B cell (primary cell): Measurements from ENCODE around the gene ZCCHC24. TPM values are rescaled to one million over a fixed set of nuclear protein-coding genes. Genes with fewer than 3 reads are reported as not detected.

Experiments used
- ATAC-seq: fragments of 200-7000 bp; cut with Tn5 transposase; one replicate; pipeline ENCODE4 v1.10.0; 2021; ENCODE audit warnings: low read depth, mild to moderate bottlenecking, moderate number of reproducible peaks, moderate library complexity
- CTCF ChIA-PET: fragments of 350-600 bp; sonication (Branson Sonifier 250); formaldehyde crosslinking; loops from one replicate; lab custom pipeline; 2021; ENCODE audit warnings: antibody characterized with exemption, inconsistent platforms; lab: Charles Lee
- POLR2A ChIA-PET: fragments of 350-600 bp; sonication (Branson Sonifier 250); formaldehyde crosslinking; loops from one replicate; lab custom pipeline; 2021; ENCODE audit warnings: antibody characterized with exemption; lab: Charles Lee
- DNase-seq: peaks from one replicate; pipeline ENCODE4 v3.0.0; 2013
- H2AFZ ChIP-seq: 2 replicates; pipeline ENCODE4 v1.6.1; 2012; ENCODE audit warnings: mild to moderate bottlenecking, low read depth, low read length; ENCODE audit not compliant: insufficient read depth, poor library complexity, severe bottlenecking
- H3K27ac ChIP-seq, 2 donors: 1 replicate in 1 of 2; 2 replicates in 1 of 2; pipeline ENCODE4 v1.5.1; 2012 to 2013; ENCODE audit warnings: low read length in 2 of 2, mild to moderate bottlenecking in 2 of 2, moderate library complexity in 1 of 2
- H3K27me3 ChIP-seq, 4 experiments: fragments of 200-600 bp in 1 of 4; sonication (generic) in 1 of 4; replicated peaks in 1 of 4; 1 replicate in 2 of 4; 2 replicates in 2 of 4; pipeline versions ENCODE4 v1.6.1 to v1.7.0; 2013 to 2016; ENCODE audit warnings: low read length in 3 of 4, mild to moderate bottlenecking in 2 of 4, mixed read lengths in 1 of 4, moderate library complexity in 1 of 4; ENCODE audit not compliant: insufficient read depth in 4 of 4, control insufficient read depth in 3 of 4; ENCODE audit errors: control extremely low read depth in 1 of 4
- H3K36me3 ChIP-seq, 2 experiments: replicated peaks in 1 of 2; 1 replicate in 1 of 2; 2 replicates in 1 of 2; pipeline versions ENCODE4 v1.6.1 to v1.7.1; 2013; ENCODE audit warnings: low read length in 1 of 2; ENCODE audit not compliant: insufficient read depth in 2 of 2, control insufficient read depth in 1 of 2; ENCODE audit errors: control extremely low read depth in 1 of 2, extremely low read depth in 1 of 2
- H3K4me1 ChIP-seq, 2 donors: fragments of 200-600 bp in 1 of 2; sonication (generic) in 1 of 2; 1 replicate in 1 of 2; 2 replicates in 1 of 2; pipeline versions ENCODE4 v1.5.1 to v1.6.1; 2013 to 2017; ENCODE audit warnings: low read length in 2 of 2; ENCODE audit not compliant: control insufficient read depth in 2 of 2, insufficient read depth in 2 of 2
- H3K4me2 ChIP-seq: replicated peaks from 2 replicates; pipeline ENCODE3; 2012; ENCODE audit warnings: mild to moderate bottlenecking, low read depth, low read length; ENCODE audit not compliant: poor library complexity, severe bottlenecking
- H3K4me3 ChIP-seq, 5 experiments: fragments of 200-600 bp in 1 of 5; sonication (generic) in 1 of 5; 1 replicate in 3 of 5; 2 replicates in 2 of 5; pipeline versions ENCODE4 v1.5.1 to v1.7.0; 2011 to 2016; ENCODE audit warnings: low read length in 4 of 5, mild to moderate bottlenecking in 4 of 5, low read depth in 2 of 5, control low read depth in 1 of 5, moderate library complexity in 1 of 5; ENCODE audit not compliant: insufficient read depth in 1 of 5; ENCODE audit errors: control extremely low read depth in 1 of 5, extremely low read depth in 1 of 5
- H3K79me2 ChIP-seq: fragments of 200-600 bp; sonication (generic); one replicate; pipeline ENCODE4 v1.6.0; 2016; ENCODE audit warnings: low read length; ENCODE audit not compliant: control insufficient read depth, insufficient read depth
- H3K9ac ChIP-seq: fragments of 200-600 bp; sonication (generic); 2 replicates; pipeline ENCODE4 v1.6.1; 2017; ENCODE audit warnings: mild to moderate bottlenecking, low read length, moderate library complexity
- H3K9me3 ChIP-seq, 3 donors: one replicate each; pipeline versions ENCODE4 v1.6.1 to v1.7.1; 2013; ENCODE audit warnings: low read length in 2 of 3; ENCODE audit not compliant: control insufficient read depth in 2 of 3, insufficient read depth in 1 of 3; ENCODE audit errors: control extremely low read depth in 1 of 3
- H4K20me1 ChIP-seq: 2 replicates; pipeline ENCODE4 v1.6.0; 2012; ENCODE audit warnings: mild to moderate bottlenecking, low read length; ENCODE audit not compliant: insufficient read depth, control insufficient read depth, poor library complexity, severe bottlenecking
- H3K27ac Mint-ChIP-seq: one replicate; pipeline ENCODE4 v1.8.0; 2021; ENCODE audit warnings: mixed read lengths
- H3K27me3 Mint-ChIP-seq: one replicate; pipeline ENCODE4 v1.8.0; 2021; ENCODE audit warnings: mixed read lengths
- H3K4me1 Mint-ChIP-seq: one replicate; pipeline ENCODE4 v1.8.0; 2021; ENCODE audit warnings: mixed read lengths
- H3K4me3 Mint-ChIP-seq: one replicate; pipeline ENCODE4 v1.8.0; 2021; ENCODE audit warnings: mixed read lengths
- H3K9me3 Mint-ChIP-seq: one replicate; pipeline ENCODE4 v1.8.0; 2022; ENCODE audit warnings: mixed read lengths; ENCODE audit not compliant: insufficient read depth
- CTCF ChIP-seq: fragments of 200-600 bp; IDR thresholded peaks from one replicate; pipeline ENCODE4 v1.8.0; 2022; ENCODE audit warnings: antibody characterized with exemption, mild to moderate bottlenecking
- EZH2 ChIP-seq: IDR thresholded peaks from 2 replicates; pipeline ENCODE4 v1.6.1; 2012; ENCODE audit warnings: borderline replicate concordance, low read depth, mild to moderate bottlenecking, moderate library complexity, low read length; ENCODE audit not compliant: insufficient read depth, poor library complexity, severe bottlenecking
- WGBS: methylation state at CpG from one replicate; pipeline ENCODE4 v1.1.5; 2013; ENCODE audit warnings: missing lambda C conversion rate; ENCODE audit not compliant: insufficient coverage; 5-methylcytosine and 5-hydroxymethylcytosine counted together
- intact Hi-C: fragments of 100-400 bp; cut with micrococcal nuclease; formaldehyde crosslinking; loops from one replicate; pipeline ENCODE4 v1.10.0; 2022
- polyA plus RNA-seq: library from polyadenylated mRNA; depleted of rRNA; stranded (reverse); fragments of >200 nt; gene quantifications from 2 replicates; pipeline ENCODE4 v1.2.3, GENCODE V29; 2012
- total RNA-seq, 2 donors: library from RNA; stranded (reverse); fragments of 120-200 nt in 1 of 2; gene quantifications; 1 replicate in 1 of 2; 2 replicates in 1 of 2; pipeline versions ENCODE4 v1.2.3 to v1.2.4, GENCODE V29; 2013 to 2022

ZCCHC24 gene
- total and polyA plus RNA-seq, 2 donors (not counting 1 experiment from before 2014, with no cell fraction given), result 0.34 to 2.3 TPM

- Histone ChIP-seq H3K4me2 (no peak overlapping the region), H3K9me3 (no peaks in the 10 kb centered on the region), H3K4me1 (peaks cover 4 to 15% of the 10 kb centered on the region in 2 donors), H3K4me3 (no peak overlapping the region), H3K27me3 (no peaks in the 10 kb centered on the region), H2AFZ (no peak overlapping the region), H4K20me1 (no peaks in the 10 kb centered on the region), H3K27ac (no peak overlapping the region), H3K79me2 (no peaks in the 10 kb centered on the region), H3K36me3 (no peaks in the 10 kb centered on the region), H3K9ac (no peak overlapping the region)
- Mint-ChIP-seq H3K27me3 (no peaks in the 10 kb centered on the region), H3K27ac (no peak overlapping the region), H3K4me3 (no peak overlapping the region), H3K9me3 (no peaks in the 10 kb centered on the region), H3K4me1 (peaks cover 18% of the 10 kb centered on the region)
- DNase-seq, result no peak
- no peak for ATAC-seq
- intact Hi-C loops, result loop anchor here (10.0 kb wide), 1 partner anchor 59 kb away; the partner anchor contains the start of gene ZCCHC24
- ChIA-PET CTCF (interaction anchor here (1.6 kb wide), 1 partner anchor 11 kb away, joined by 5 read pairs; no protein-coding TSS in a partner anchor), POLR2A (no interaction called here)
- TF ChIP-seq CTCF (no peak), EZH2 (no peak)
- WGBS, result 94% methylated on average over 25 of the region's 28 CpGs
These were observed 59.5 kb downstream of the ZCCHC24 start for GRCh38 chr10:79385804-79386531.

- H3K27me3 Mint-ChIP-seq, result no peaks in the 10 kb centered on the region
- H3K27ac Mint-ChIP-seq, result no peak overlapping the region
- H3K4me2 ChIP-seq, result no peak overlapping the region
- no peaks in the 10 kb centered on the region for H3K36me3 ChIP-seq
- no peaks in the 10 kb centered on the region for H4K20me1 ChIP-seq
- ATAC-seq, result no peak
- peaks cover 15% of the 10 kb centered on the region for H3K4me1 Mint-ChIP-seq
- H3K4me1 ChIP-seq, result peaks cover 4 to 10% of the 10 kb centered on the region in 2 donors
- ChIA-PET POLR2A (no interaction called here), CTCF (interaction anchor here (1.6 kb wide), 1 partner anchor 11 kb away, joined by 5 read pairs; no protein-coding TSS in a partner anchor)
- H3K9me3 Mint-ChIP-seq, result no peaks in the 10 kb centered on the region
- TF ChIP-seq CTCF, result no peak
- TF ChIP-seq EZH2, result no peak
- no peaks in the 10 kb centered on the region for H3K9me3 ChIP-seq
- 97% methylated on average over 5 of the region's 9 CpGs for WGBS
- no peak overlapping the region for H2AFZ ChIP-seq
- no peak for DNase-seq
- H3K4me3 ChIP-seq, result no peak overlapping the region
- H3K4me3 Mint-ChIP-seq, result no peak overlapping the region
- no peaks in the 10 kb centered on the region for H3K79me2 ChIP-seq
- H3K9ac ChIP-seq, result no peak overlapping the region
- no peaks in the 10 kb centered on the region for H3K27me3 ChIP-seq
- no peak overlapping the region for H3K27ac ChIP-seq
- intact Hi-C loops, result loop anchor here (10.0 kb wide), 1 partner anchor 59 kb away; the partner anchor contains the start of gene ZCCHC24
These were observed 60.0 kb downstream of the ZCCHC24 start for GRCh38 chr10:79385392-79385795.
